Cardiac muscle cell (in vitro differentiated cells and primary cell): ENCODE data around the gene UBASH3B. TPM values are rescaled to one million over a fixed set of nuclear protein-coding genes. Genes with fewer than 3 reads are reported as not detected.
"Not testable (repeated sequence)": the region's sequence is repeated elsewhere in the genome, so short reads cannot be mapped to it uniquely, and the experiment has no call there.

Experiments
- DNase-seq, 2 donors: peaks; one replicate each; pipeline versions ENCODE4 v3.0.0 to v3.0.0-alpha.2; 2010 to 2017; ENCODE audit warnings: low read depth in 1 of 2, low spot score in 1 of 2
- H3K27ac ChIP-seq: fragments of 200-600 bp; sonication (generic); 2 replicates; pipeline ENCODE4 v1.5.1; 2016
- H3K27me3 ChIP-seq: fragments of 200-600 bp; sonication (generic); 2 replicates; pipeline ENCODE4 v1.6.0; 2016; ENCODE audit warnings: control low read depth
- H3K36me3 ChIP-seq: fragments of 200-600 bp; sonication (generic); 2 replicates; pipeline ENCODE4 v1.5.1; 2016; ENCODE audit warnings: control low read depth
- H3K4me1 ChIP-seq: fragments of 200-600 bp; sonication (generic); 2 replicates; pipeline ENCODE4 v1.8.1; 2017; ENCODE audit warnings: low read depth, mild to moderate bottlenecking, mixed run types
- H3K4me3 ChIP-seq: fragments of 200-600 bp; sonication (generic); 2 replicates; pipeline ENCODE4 v1.5.1; 2016; ENCODE audit warnings: mild to moderate bottlenecking
- H3K9me3 ChIP-seq: fragments of 200-600 bp; sonication (generic); 2 replicates; pipeline ENCODE4 v1.5.1; 2017; ENCODE audit warnings: low read depth, mild to moderate bottlenecking, control low read depth
- polyA plus RNA-seq: library from polyadenylated mRNA; unstranded; fragments of >200 nt; fragmentation: Nextera tagmentation; extraction: Ambion mirVana; gene quantifications from 2 replicates; pipeline ENCODE4 v1.2.1, GENCODE V29; 2016
- total RNA-seq: library from RNA; depleted of rRNA; stranded (reverse); fragments of >200 nt; gene quantifications from 2 replicates; pipeline ENCODE4 v1.2.3, GENCODE V29; 2016
- TF ChIP-seq, protein P1 (sequence below): IDR thresholded peaks from 2 replicates; pipeline ENCODE4 v1.5.1; 2012; ENCODE audit warnings: low read depth, mild to moderate bottlenecking, low read length

UBASH3B gene
- total and polyA plus RNA-seq, 2 experiments from 2014 or later = 2.7 TPM; not detected in 1

DNA sequence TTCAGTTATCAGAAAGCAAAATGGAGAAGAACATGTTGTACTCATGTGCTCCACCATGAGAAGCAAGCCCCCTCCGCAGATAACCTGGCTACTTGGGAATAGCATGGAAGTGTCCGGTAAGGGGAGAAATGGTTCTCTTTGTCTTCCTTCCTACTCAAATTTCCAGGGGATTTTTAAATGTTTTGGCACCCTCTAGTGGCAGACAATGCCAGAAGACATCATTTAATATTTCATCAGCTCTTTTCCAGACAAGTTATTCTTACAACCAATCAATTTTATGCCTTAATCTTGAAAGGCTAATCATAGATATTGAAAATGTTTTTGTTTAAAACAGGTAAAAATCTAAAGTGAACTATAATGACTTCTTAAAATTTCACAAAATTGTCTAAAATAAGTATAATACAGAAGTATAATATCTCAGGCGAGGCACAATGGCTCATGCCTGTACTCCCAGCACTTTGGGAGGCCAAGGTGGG lies 198.5 kb downstream of the UBASH3B start:
- H3K27ac ChIP-seq = no peak overlapping the region
- H3K36me3 ChIP-seq = no peaks in the 10 kb centered on the region
- TF ChIP-seq, protein P1, sequence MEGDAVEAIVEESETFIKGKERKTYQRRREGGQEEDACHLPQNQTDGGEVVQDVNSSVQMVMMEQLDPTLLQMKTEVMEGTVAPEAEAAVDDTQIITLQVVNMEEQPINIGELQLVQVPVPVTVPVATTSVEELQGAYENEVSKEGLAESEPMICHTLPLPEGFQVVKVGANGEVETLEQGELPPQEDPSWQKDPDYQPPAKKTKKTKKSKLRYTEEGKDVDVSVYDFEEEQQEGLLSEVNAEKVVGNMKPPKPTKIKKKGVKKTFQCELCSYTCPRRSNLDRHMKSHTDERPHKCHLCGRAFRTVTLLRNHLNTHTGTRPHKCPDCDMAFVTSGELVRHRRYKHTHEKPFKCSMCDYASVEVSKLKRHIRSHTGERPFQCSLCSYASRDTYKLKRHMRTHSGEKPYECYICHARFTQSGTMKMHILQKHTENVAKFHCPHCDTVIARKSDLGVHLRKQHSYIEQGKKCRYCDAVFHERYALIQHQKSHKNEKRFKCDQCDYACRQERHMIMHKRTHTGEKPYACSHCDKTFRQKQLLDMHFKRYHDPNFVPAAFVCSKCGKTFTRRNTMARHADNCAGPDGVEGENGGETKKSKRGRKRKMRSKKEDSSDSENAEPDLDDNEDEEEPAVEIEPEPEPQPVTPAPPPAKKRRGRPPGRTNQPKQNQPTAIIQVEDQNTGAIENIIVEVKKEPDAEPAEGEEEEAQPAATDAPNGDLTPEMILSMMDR = peak; percentile 55
- H3K9me3 ChIP-seq = no peaks in the 10 kb centered on the region
- peak; percentile 83 to 86 for DNase-seq
- no peaks in the 10 kb centered on the region for H3K27me3 ChIP-seq
- H3K4me1 ChIP-seq = no peaks in the 10 kb centered on the region
- no peak overlapping the region for H3K4me3 ChIP-seq

DNA sequence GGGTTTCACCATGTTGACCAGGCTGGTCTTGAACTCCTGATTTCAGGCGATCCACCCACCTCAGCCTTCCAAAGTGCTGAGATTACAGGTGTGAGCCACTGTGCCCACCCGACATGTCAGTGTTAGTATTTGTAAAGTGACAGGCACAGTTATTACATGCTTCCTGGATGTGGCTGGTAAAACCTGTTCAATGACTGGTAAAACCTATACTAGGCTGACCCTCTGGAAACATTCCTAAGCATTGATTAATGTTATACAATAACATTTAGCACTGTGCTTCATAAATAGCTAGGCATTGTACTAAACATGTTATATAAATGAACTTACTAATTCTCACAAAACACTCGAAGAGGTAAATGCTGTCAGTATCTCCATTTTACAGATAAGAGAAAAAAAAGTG lies 206.1 kb downstream of the UBASH3B start:
- Histone ChIP-seq H3K9me3 (no peaks in the 10 kb centered on the region), H3K27me3 (peaks cover 9% of the 10 kb centered on the region), H3K36me3 (no peaks in the 10 kb centered on the region), H3K4me3 (no peak overlapping the region), H3K4me1 (no peaks in the 10 kb centered on the region), H3K27ac (no peak overlapping the region)
- DNase-seq = no peak
- TF ChIP-seq, protein P1 = no peak

- DNase-seq = no peak
- no peaks in the 10 kb centered on the region for H3K9me3 ChIP-seq
- H3K4me3 ChIP-seq = no peak overlapping the region
- H3K27ac ChIP-seq = no peak overlapping the region
- no peaks in the 10 kb centered on the region for H3K4me1 ChIP-seq
- TF ChIP-seq, protein P1 = no peak
- peaks cover 9% of the 10 kb centered on the region for H3K27me3 ChIP-seq
- no peaks in the 10 kb centered on the region for H3K36me3 ChIP-seq
Measured at GRCh38 chr11:122862091-122862490, 206.6 kb downstream of the UBASH3B start.

- H3K4me1 ChIP-seq, H3K36me3 ChIP-seq, H3K27ac ChIP-seq, DNase-seq, H3K27me3 ChIP-seq, H3K9me3 ChIP-seq, H3K4me3 ChIP-seq: not testable (repeated sequence)
Measured at GRCh38 chr11:122863154-122863553, 207.6 kb downstream of the UBASH3B start.

DNA sequence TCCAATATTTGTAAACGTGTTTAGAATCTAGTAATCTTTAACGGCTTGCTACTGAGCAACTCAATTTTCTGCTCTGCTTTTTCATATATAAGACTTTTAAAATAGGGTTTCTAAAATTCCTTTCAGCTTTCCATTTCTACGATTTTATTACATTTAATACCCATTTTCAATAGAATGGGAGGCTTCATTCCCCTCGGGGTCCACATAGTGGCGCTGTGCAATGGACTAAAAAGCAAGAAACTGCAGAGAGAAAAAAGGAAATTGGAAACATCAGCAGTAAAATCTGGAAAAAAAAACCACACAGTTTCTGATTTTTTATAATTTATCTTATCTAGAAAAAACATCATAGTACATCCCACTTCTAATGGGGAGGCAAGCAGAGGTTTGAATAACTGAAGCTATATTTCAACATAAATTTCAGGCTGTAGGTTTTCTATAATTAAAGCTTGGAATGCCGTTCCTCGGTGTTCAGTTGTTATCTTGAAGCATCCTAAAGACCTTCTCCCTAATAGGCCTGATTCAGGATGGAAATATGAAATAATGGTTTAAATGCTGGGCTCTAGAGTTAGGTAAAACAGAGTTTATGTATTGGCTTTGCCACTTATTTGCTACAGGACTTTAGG lies 208.3 kb downstream of the UBASH3B start:
- TF ChIP-seq, protein P1 = peak; percentile 87
- Histone ChIP-seq H3K36me3 (no peaks in the 10 kb centered on the region), H3K27ac (no peak overlapping the region), H3K4me3 (no peak overlapping the region), H3K4me1 (no peaks in the 10 kb centered on the region), H3K27me3 (peaks cover 9% of the 10 kb centered on the region), H3K9me3 (no peaks in the 10 kb centered on the region)
- peak; percentile 53 to 64 for DNase-seq

Other genes starting within 250 kb of the UBASH3B start
- gene CRTAM, start 182.8 kb downstream of the UBASH3B start, total RNA-seq = not detected in 2 replicates
- not detected in 2 replicates for gene CRTAM, start 182.8 kb downstream of the UBASH3B start, polyA plus RNA-seq
- gene JHY, start 227.0 kb downstream of the UBASH3B start, total RNA-seq = 1.1 and 2.5 TPM in 2 replicates
- gene JHY, start 227.0 kb downstream of the UBASH3B start, polyA plus RNA-seq = 2.3 and 2.5 TPM in 2 replicates